Measurements from ENCODE around the gene KRTAP4-4. TPM values are rescaled to one million over a fixed set of nuclear protein-coding genes. Genes with fewer than 3 reads are reported as not detected.
"Not testable (repeated sequence)": the region's sequence is repeated elsewhere in the genome, so short reads cannot be mapped to it uniquely, and the experiment has no call there.

KRTAP4-4 gene
- total RNA-seq, 1 donor from 2014 or later: not detected

DNA sequence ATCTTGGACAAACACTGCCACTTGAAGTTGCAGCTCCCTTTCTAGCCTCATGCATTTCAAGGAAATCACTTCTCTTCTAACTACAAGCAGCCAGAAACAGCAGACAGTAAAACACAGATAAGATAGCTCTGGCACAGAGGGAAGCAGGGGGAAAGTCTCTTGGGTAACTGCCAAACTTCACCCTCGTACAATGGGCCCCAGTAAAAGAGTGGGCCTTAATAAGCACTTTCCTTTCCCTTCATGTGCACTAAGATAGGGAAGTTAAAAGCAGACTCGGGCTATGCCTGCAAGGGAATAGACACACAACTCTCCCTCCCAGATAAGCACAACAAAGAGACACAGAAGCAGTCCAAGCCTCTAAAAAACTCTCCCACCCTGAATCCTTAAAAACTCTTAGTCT, 6.7 kb downstream of the KRTAP4-4 start:
- H3K4me3 Mint-ChIP-seq (ENCODE audit: low read depth): no peak overlapping the region
- H3K9me3 Mint-ChIP-seq (ENCODE audit: low read depth): no peaks in the 10 kb centered on the region
- H3K4me1 Mint-ChIP-seq (ENCODE audit: low read depth): peaks cover 2% of the 10 kb centered on the region
- TF ChIP-seq, protein P1, sequence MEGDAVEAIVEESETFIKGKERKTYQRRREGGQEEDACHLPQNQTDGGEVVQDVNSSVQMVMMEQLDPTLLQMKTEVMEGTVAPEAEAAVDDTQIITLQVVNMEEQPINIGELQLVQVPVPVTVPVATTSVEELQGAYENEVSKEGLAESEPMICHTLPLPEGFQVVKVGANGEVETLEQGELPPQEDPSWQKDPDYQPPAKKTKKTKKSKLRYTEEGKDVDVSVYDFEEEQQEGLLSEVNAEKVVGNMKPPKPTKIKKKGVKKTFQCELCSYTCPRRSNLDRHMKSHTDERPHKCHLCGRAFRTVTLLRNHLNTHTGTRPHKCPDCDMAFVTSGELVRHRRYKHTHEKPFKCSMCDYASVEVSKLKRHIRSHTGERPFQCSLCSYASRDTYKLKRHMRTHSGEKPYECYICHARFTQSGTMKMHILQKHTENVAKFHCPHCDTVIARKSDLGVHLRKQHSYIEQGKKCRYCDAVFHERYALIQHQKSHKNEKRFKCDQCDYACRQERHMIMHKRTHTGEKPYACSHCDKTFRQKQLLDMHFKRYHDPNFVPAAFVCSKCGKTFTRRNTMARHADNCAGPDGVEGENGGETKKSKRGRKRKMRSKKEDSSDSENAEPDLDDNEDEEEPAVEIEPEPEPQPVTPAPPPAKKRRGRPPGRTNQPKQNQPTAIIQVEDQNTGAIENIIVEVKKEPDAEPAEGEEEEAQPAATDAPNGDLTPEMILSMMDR (IDR thresholded peaks at IDR 0.05; ENCODE audit: unreplicated experiment): no peak
- H3K36me3 Mint-ChIP-seq (ENCODE audit: insufficient read depth): no peaks in the 10 kb centered on the region
- no peak for DNase-seq (ENCODE audit: low spot score, unreplicated experiment)
- H3K27me3 Mint-ChIP-seq: peaks cover 6% of the 10 kb centered on the region
- H3K27ac Mint-ChIP-seq: no peak overlapping the region

DNA sequence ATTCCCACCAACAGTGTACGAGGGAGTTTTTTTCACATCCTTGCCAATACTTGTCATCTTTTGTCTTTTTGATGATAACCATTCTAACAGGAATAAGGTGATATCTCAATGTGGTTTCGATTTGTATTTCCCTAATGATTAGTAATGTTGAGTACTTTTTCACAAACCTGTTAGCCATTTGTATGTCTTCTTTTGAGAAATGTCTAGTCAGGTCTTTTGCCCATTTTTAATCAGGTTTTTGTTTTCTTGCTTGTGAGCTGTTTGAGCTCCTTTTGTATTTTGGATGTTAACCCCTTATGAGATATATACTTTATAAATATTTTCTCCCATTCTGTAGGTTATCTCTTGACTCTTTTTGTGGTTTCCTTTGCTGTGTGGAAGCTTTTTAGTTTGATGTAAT, 9.0 kb downstream of the KRTAP4-4 start:
- H3K27ac Mint-ChIP-seq: no peak overlapping the region
- peaks cover 2% of the 10 kb centered on the region for H3K4me1 Mint-ChIP-seq (ENCODE audit: low read depth)
- TF ChIP-seq, protein P1 (IDR thresholded peaks at IDR 0.05; ENCODE audit: unreplicated experiment): no peak
- no peaks in the 10 kb centered on the region for H3K36me3 Mint-ChIP-seq (ENCODE audit: insufficient read depth)
- no peaks in the 10 kb centered on the region for H3K9me3 Mint-ChIP-seq (ENCODE audit: low read depth)
- H3K27me3 Mint-ChIP-seq: peaks cover 7% of the 10 kb centered on the region
- DNase-seq (ENCODE audit: low spot score, unreplicated experiment): no peak
- H3K4me3 Mint-ChIP-seq (ENCODE audit: low read depth): no peak overlapping the region

DNA sequence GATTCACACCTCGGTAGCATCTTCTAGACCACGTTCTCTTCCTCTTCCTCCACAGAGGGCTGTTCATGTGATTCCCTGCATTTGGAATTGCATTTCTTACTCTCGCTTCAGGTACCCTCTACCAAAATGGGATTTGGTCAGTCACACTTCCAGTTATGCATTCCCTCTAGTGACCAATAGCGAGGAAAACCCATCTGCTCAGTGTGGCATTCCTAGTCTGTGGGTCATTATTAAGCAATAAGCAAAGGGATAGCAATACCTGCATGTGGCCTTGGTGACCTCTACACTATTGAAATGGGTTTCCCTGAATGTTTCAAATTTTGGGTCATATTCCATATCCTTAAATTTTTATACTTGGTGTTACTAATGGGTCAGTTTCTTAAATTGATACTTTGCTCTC, 10.5 kb downstream of the KRTAP4-4 start:
- no peak overlapping the region for H3K4me3 Mint-ChIP-seq (ENCODE audit: low read depth)
- H3K36me3 Mint-ChIP-seq (ENCODE audit: insufficient read depth): no peaks in the 10 kb centered on the region
- no peaks in the 10 kb centered on the region for H3K9me3 Mint-ChIP-seq (ENCODE audit: low read depth)
- peaks cover 7% of the 10 kb centered on the region for H3K27me3 Mint-ChIP-seq
- H3K27ac Mint-ChIP-seq: no peak overlapping the region
- peaks cover 2% of the 10 kb centered on the region for H3K4me1 Mint-ChIP-seq (ENCODE audit: low read depth)
- no peak for DNase-seq (ENCODE audit: low spot score, unreplicated experiment)
- TF ChIP-seq, protein P1 (IDR thresholded peaks at IDR 0.05; ENCODE audit: unreplicated experiment): no peak

DNA sequence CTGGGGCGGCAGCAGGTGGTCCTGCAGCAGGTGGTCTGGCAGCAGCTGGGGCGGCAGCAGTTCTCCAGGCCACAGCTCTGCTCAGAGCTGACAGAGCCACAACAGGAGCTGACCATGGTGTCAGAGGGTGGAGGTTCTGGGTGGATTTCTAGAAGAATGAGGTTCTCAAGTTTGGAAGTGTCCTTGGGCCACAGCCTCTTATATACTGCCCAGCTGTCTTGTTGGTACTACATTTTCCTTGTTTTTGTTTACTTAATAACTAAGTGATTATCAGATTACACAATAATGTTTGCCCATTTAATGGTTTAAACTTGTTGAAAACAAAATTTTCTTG, 10.9 kb downstream of the KRTAP4-4 start, which contains the start of gene KRTAP4-5:
Gene KRTAP4-5 (minus strand): TSS at position 174 of the 334 bp plus-strand sequence. CDS start 58 bp downstream, at position 116.
- Mint-ChIP-seq H3K4me1 (ENCODE audit: low read depth) (peaks cover 2% of the 10 kb centered on the region), H3K36me3 (ENCODE audit: insufficient read depth) (no peaks in the 10 kb centered on the region), H3K27me3 (peaks cover 7% of the 10 kb centered on the region), H3K27ac (no peak within 1 kb of the TSS), H3K9me3 (ENCODE audit: low read depth) (no peaks in the 10 kb centered on the region), H3K4me3 (ENCODE audit: low read depth) (no peak within 1 kb of the TSS)
- TF ChIP-seq, protein P1 (IDR thresholded peaks at IDR 0.05; ENCODE audit: unreplicated experiment): no peak
- no peak for DNase-seq (ENCODE audit: low spot score, unreplicated experiment)

DNA sequence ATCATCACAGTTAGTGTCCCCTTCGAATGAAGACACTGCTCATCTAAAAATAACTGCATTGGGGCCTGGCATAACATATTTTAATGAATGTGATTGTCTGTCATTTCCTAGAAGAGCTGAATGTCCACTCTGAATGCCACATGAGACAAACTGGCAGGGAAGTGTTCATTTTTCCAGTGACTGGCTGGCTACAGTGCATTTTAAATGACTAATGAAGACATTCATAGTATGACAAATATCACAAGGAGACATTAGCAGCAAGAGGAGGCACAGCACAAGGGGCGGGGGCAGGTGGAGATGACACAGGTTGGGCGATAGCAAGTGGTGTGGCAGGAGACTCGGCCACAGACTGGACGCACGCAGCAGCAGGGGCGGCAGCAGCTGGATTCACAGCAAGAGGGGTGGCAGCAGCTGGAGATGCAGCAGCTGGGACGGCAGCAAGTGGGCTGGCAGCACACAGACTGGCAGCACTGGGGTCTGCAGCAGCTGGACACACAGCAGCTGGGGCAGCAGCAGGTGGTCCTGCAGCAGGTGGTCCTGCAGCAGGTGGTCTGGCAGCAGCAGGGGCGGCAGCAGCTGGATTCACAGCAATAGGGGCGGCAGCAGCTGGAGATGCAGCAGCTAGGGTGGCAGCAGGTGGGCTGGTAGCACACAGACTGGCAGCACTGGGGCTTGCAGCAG, 11.4 kb downstream of the KRTAP4-4 start:
- H3K27me3 Mint-ChIP-seq; H3K9me3 Mint-ChIP-seq (ENCODE audit: low read depth): not testable (repeated sequence)

DNA sequence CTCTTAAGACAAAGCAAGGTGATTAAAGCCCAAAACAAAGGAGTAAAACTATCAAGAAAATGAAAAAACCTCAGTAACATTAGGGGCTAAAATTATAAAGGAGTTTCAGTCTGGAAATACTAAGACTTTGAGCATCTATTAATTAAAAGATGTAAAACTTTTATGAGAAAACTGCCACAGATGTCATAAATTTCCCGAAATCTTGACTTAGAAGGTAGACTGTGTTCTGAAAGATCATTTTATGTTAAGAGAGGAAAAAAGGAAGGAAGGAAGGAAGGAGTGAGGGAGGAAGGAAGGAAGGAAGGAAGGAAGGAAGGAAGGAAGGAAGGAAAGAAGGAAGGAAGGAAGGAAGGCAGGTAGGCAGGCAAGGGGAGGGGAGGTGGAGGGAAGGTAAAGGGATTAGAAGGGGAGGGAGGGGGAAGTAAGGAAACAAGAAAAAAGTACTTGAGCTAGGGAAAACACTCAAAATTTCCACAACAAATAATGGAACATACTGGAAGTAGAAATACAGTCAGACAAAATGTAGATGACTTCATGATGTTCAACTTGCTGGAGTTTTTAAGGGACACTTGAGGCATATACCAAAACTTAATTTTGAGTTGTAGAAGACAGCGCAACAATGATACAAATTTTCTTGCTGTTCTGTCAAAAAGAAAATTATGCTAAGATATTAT, 12.9 kb downstream of the KRTAP4-4 start:
- DNase-seq (ENCODE audit: low spot score, unreplicated experiment): no peak
- Mint-ChIP-seq H3K27ac (no peak overlapping the region), H3K36me3 (ENCODE audit: insufficient read depth) (peaks cover 3% of the 10 kb centered on the region), H3K4me1 (ENCODE audit: low read depth) (no peaks in the 10 kb centered on the region), H3K27me3 (peaks cover 7% of the 10 kb centered on the region), H3K9me3 (ENCODE audit: low read depth) (peaks cover 10% of the 10 kb centered on the region), H3K4me3 (ENCODE audit: low read depth) (no peak overlapping the region)
- TF ChIP-seq, protein P1 (IDR thresholded peaks at IDR 0.05; ENCODE audit: unreplicated experiment): no peak

More for the DNA sequence above, 11.4 kb downstream of the KRTAP4-4 start:
- H3K4me3 Mint-ChIP-seq (ENCODE audit: low read depth); H3K36me3 Mint-ChIP-seq (ENCODE audit: insufficient read depth); H3K4me1 Mint-ChIP-seq (ENCODE audit: low read depth); H3K27ac Mint-ChIP-seq; DNase-seq (ENCODE audit: low spot score, unreplicated experiment): not testable (repeated sequence)

Data from progenitor cell of endocrine pancreas (in vitro differentiated cells).